Astrocyte of the spinal cord (primary cell): Measurements from ENCODE around the gene ERC2.

Experiments used
- DNase-seq: peaks from one replicate; pipeline ENCODE4 v3.0.0; 2011; ENCODE audit warnings: low read depth, low spot score
- H3K4me3 ChIP-seq: 2 replicates; pipeline ENCODE4 v1.5.1; 2011; ENCODE audit warnings: low read depth, mild to moderate bottlenecking, low read length, moderate library complexity
- in situ Hi-C: cut with HindIII; loops from 2 replicates; pipeline ENCODE4 v1.10.0; 2017; ENCODE audit warnings: low sequenced_read_pairs
- TF ChIP-seq, protein P1 (sequence below): IDR thresholded peaks from 2 replicates; pipeline ENCODE4 v1.5.1; 2012; ENCODE audit warnings: low read depth, mild to moderate bottlenecking, low read length, inconsistent platforms

ERC2 gene

DNA sequence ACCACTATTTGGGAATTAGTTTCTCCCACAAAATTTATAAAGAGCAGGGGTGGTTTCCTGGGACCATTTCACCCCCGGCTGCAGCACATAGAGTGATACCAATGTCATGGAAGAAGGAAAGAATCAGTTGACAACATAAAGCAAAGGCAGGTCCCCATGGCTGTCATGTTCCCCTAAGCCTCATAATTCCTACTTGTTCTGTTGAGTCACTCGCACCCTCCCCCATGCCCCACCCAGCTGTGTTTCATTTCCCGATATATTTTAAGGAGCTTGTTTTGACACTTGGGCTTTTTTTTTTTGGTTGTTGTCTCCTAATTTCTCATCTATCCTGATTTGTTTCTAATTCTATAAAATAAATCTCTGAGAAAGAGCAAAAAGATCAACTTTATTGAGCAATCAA, 24.9 kb downstream of the ERC2 start:
- no peak for DNase-seq
- in situ Hi-C loops: no loop called here
- no peak overlapping the region for H3K4me3 ChIP-seq
- TF ChIP-seq, protein P1, sequence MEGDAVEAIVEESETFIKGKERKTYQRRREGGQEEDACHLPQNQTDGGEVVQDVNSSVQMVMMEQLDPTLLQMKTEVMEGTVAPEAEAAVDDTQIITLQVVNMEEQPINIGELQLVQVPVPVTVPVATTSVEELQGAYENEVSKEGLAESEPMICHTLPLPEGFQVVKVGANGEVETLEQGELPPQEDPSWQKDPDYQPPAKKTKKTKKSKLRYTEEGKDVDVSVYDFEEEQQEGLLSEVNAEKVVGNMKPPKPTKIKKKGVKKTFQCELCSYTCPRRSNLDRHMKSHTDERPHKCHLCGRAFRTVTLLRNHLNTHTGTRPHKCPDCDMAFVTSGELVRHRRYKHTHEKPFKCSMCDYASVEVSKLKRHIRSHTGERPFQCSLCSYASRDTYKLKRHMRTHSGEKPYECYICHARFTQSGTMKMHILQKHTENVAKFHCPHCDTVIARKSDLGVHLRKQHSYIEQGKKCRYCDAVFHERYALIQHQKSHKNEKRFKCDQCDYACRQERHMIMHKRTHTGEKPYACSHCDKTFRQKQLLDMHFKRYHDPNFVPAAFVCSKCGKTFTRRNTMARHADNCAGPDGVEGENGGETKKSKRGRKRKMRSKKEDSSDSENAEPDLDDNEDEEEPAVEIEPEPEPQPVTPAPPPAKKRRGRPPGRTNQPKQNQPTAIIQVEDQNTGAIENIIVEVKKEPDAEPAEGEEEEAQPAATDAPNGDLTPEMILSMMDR: no peak

DNA sequence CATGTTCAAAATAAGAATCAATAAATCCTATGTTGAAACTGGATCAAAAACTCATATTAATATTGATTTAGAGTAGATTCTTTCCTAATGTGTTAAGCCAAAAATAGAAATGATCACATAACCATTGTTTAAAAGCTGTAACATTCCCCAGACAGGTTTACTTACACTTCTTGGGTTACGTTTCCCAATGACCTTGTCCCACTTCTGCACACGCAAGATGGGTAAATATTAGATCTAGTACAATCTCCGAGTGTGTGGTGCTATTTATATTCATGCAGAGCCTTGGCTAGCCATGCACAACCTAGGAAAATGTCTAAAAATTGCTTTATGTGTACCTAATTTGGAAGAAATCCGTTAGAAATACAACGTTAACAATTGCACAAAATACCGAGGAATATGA, 39.6 kb downstream of the ERC2 start:
- in situ Hi-C loops: no loop called here
- TF ChIP-seq, protein P1: no peak
- H3K4me3 ChIP-seq: no peak overlapping the region
- no peak for DNase-seq

DNA sequence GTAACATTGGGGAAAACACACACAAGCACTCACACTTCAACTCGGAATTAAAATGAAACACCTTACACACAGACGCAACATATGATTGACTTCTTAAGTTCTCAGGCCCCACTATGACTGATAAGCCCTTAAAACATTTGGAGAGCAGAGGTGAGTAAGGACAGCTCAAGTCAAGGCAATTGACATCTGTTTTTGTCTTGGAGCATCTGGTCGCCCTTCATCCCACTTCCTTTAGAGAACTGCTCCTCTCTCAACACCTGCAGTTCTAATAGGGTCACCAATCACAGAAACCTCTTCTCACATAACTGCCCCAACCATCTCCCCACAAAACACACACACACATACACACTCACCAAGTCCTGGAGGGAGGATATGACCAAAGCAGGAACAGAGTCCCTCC, 43.4 kb downstream of the ERC2 start:
- H3K4me3 ChIP-seq: no peak overlapping the region
- in situ Hi-C loops: no loop called here
- DNase-seq: no peak
- TF ChIP-seq, protein P1: no peak

DNA sequence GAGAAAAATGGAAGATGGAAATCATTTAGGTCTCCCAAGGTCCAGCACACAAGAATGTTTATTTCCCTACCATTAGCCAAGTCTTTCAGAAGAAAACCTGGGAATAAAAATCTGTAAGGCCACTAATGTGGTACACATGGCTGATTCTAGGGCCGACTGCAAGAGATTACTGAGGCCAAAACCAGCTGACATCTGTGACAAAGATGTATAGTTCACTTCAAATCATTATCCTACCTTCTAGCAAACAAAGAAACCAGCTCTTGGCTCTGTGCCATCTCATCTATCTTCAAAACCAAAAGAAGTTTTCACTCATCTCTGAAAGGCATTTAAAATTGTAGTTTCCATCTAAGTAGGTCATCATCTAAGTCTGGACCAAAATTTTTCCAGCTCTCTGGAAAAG, 43.9 kb downstream of the ERC2 start:
- no peak for DNase-seq
- in situ Hi-C loops: no loop called here
- no peak overlapping the region for H3K4me3 ChIP-seq
- TF ChIP-seq, protein P1: no peak

DNA sequence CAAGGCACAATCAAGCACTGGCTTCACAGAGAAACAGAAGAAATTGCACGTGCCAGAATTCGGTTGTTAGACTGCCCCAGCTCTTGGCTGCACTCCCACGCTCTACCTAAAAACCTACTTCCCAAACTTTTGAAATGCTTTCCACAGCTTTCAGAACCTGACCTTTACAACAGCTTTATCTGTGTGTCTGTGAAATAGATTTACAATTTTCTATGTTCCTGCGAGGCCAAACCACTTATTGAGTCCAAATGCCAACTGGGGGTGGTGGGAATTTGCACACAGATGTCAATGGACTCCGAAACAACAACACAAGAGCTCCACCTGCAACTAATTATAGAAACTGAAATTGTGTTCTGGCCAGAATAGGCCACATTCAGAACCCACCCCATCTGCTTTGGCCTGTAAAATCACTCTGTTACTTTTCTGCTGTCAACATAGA, 44.6 kb downstream of the ERC2 start:
- in situ Hi-C loops: no loop called here
- TF ChIP-seq, protein P1: no peak
- no peak for DNase-seq
- H3K4me3 ChIP-seq: no peak overlapping the region

DNA sequence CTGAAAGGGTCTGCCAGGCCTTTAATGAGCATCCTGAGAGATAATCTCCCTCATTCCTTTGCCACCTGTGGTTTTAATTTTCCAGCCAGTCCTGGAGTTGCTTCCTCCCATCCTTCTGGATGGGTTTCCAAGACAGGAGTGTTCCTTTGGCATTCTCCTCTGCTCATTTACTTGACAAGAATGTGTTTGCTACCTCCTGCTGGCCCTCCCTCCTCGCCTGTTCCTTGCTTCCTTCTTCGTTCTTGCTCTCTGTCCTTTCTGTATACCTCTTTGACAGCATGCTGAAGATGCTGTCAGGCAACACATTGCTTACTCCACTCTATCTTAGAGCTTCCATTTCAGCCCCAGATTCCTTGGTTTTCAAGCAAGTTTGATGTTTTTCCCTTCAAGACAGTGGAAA, 46.0 kb downstream of the ERC2 start:
- in situ Hi-C loops: no loop called here
- DNase-seq: no peak
- TF ChIP-seq, protein P1: no peak
- H3K4me3 ChIP-seq: no peak overlapping the region

DNA sequence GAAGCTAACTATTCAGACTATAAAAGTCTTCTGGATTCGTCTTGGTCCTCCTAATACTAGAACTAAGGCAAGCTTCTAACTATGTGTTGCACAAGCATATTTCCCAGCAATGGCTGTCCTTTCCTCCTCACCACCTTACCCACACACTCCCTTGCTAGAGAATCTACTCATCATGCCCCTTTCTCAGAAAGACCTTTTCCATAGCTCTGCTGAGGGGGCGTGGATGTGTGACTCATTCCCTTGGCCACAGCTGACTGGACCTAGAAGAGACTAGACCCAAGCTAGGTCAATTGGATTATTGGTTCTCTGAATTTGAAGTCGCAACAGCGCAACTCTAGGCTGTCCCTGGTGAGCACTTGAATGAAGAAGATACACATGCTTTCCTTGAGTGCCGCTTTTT, 47.1 kb downstream of the ERC2 start:
- DNase-seq: no peak
- in situ Hi-C loops: no loop called here
- TF ChIP-seq, protein P1: no peak
- no peak overlapping the region for H3K4me3 ChIP-seq
